ENCODE data around the gene KCNAB1.

KCNAB1 gene

GRCh38 chr3:156332304-156332703 lies 211.9 kb downstream of the KCNAB1 start:
- no peak for DNase-seq

- DNase-seq: no peak
Observed at GRCh38 chr3:156334841-156335545, 214.6 kb downstream of the KCNAB1 start.

- no peak for DNase-seq
Observed at GRCh38 chr3:156339491-156339890, 219.1 kb downstream of the KCNAB1 start.

GRCh38 chr3:156341332-156341731 lies 221.0 kb downstream of the KCNAB1 start:
- DNase-seq: no peak

- DNase-seq: no peak
Observed at GRCh38 chr3:156341831-156342416, 221.5 kb downstream of the KCNAB1 start.

GRCh38 chr3:156344215-156344614 lies 223.8 kb downstream of the KCNAB1 start:
- no peak for DNase-seq

- no peak for DNase-seq
Observed at GRCh38 chr3:156349111-156349510, 228.7 kb downstream of the KCNAB1 start.

- no peak for DNase-seq
Observed at GRCh38 chr3:156349978-156350377, 229.6 kb downstream of the KCNAB1 start.

- DNase-seq: no peak
Observed at GRCh38 chr3:156350781-156351180, 230.4 kb downstream of the KCNAB1 start.

GRCh38 chr3:156351783-156352182 lies 231.4 kb downstream of the KCNAB1 start:
- DNase-seq: no peak

- DNase-seq: no peak
Observed at GRCh38 chr3:156352728-156353127, 232.3 kb downstream of the KCNAB1 start.

GRCh38 chr3:156353563-156353962 lies 233.2 kb downstream of the KCNAB1 start:
- no peak for DNase-seq

- DNase-seq: no peak
Observed at GRCh38 chr3:156356537-156357363, 236.4 kb downstream of the KCNAB1 start.

GRCh38 chr3:156358232-156358631 lies 237.9 kb downstream of the KCNAB1 start:
- no peak for DNase-seq

GRCh38 chr3:156359368-156359767 lies 239.0 kb downstream of the KCNAB1 start:
- no peak for DNase-seq

GRCh38 chr3:156360083-156360482 lies 239.7 kb downstream of the KCNAB1 start:
- DNase-seq: no peak

- DNase-seq: no peak
Observed at GRCh38 chr3:156360963-156361362, 240.6 kb downstream of the KCNAB1 start.

- no peak for DNase-seq
Observed at GRCh38 chr3:156366559-156366958, 246.2 kb downstream of the KCNAB1 start.

GRCh38 chr3:156368189-156368588 lies 247.8 kb downstream of the KCNAB1 start:
- no peak for DNase-seq

- no peak for DNase-seq
Observed at GRCh38 chr3:156371701-156372100, 251.3 kb downstream of the KCNAB1 start.

- DNase-seq: no peak
Observed at GRCh38 chr3:156373095-156373494, 252.7 kb downstream of the KCNAB1 start.

- no peak for DNase-seq
Observed at GRCh38 chr3:156373654-156374053, 253.3 kb downstream of the KCNAB1 start.

GRCh38 chr3:156376199-156376598 lies 255.8 kb downstream of the KCNAB1 start:
- DNase-seq: no peak

- no peak for DNase-seq
Observed at GRCh38 chr3:156377266-156377665, 256.9 kb downstream of the KCNAB1 start.

All from stimulated activated CD4-positive, alpha-beta T cell treated with anti-CD3 and anti-CD28 coated beads, Interleukin-2, amount 100 ng/mL, for 48 hours (primary cell).